GM23248 (cell line): ENCODE data around the gene KRTAP4-3. TPM values are rescaled to one million over a fixed set of nuclear protein-coding genes. Genes with fewer than 3 reads are reported as not detected.

Experiments used
- DNase-seq: peaks from one replicate; pipeline ENCODE4 v3.0.0-alpha.2; 2015
- H2AFZ ChIP-seq: fragments of 200-600 bp; sonication (generic); 2 replicates; pipeline ENCODE4 v1.6.1; 2016; ENCODE audit warnings: antibody characterized with exemption
- H3F3A ChIP-seq: fragments of 200-600 bp; sonication (generic); 2 replicates; pipeline ENCODE4 v1.6.1; 2016; ENCODE audit warnings: mild to moderate bottlenecking, antibody characterized with exemption, mixed run types; ENCODE audit not compliant: insufficient read depth
- H3K27ac ChIP-seq: fragments of 200-600 bp; sonication (generic); 2 replicates; pipeline ENCODE4 v1.5.1; 2016; ENCODE audit warnings: mild to moderate bottlenecking
- H3K27me3 ChIP-seq: fragments of 200-600 bp; sonication (generic); replicated peaks from 2 replicates; pipeline ENCODE4 v1.6.1; 2016; ENCODE audit warnings: mild to moderate bottlenecking; ENCODE audit not compliant: insufficient read depth
- H3K36me3 ChIP-seq: fragments of 200-600 bp; sonication (generic); 2 replicates; pipeline ENCODE4 v1.6.1; 2016; ENCODE audit warnings: low read depth, mild to moderate bottlenecking
- H3K4me1 ChIP-seq: fragments of 200-600 bp; sonication (generic); 2 replicates; pipeline ENCODE4 v1.6.1; 2016; ENCODE audit warnings: mild to moderate bottlenecking; ENCODE audit not compliant: insufficient read depth
- H3K4me2 ChIP-seq: fragments of 200-600 bp; sonication (generic); one replicate; pipeline ENCODE4 v1.6.1; 2016; ENCODE audit warnings: mild to moderate bottlenecking; ENCODE audit not compliant: unreplicated experiment
- H3K4me3 ChIP-seq: fragments of 200-600 bp; sonication (generic); 2 replicates; pipeline ENCODE4 v1.5.1; 2016; ENCODE audit warnings: mild to moderate bottlenecking
- H3K79me2 ChIP-seq: fragments of 200-600 bp; sonication (generic); 2 replicates; pipeline ENCODE4 v1.6.1; 2016; ENCODE audit warnings: mild to moderate bottlenecking; ENCODE audit not compliant: insufficient read depth
- H3K9ac ChIP-seq: fragments of 200-600 bp; sonication (generic); 2 replicates; pipeline ENCODE4 v1.6.1; 2016; ENCODE audit warnings: mild to moderate bottlenecking
- H3K9me2 ChIP-seq: fragments of 200-600 bp; sonication (generic); 2 replicates; pipeline ENCODE4 v1.6.1; 2016; ENCODE audit warnings: mixed run types, mild to moderate bottlenecking, moderate library complexity; ENCODE audit not compliant: insufficient read depth
- H3K9me3 ChIP-seq: fragments of 200-600 bp; sonication (generic); one replicate; pipeline ENCODE4 v1.6.1; 2017; ENCODE audit warnings: low read depth
- H4K20me1 ChIP-seq: fragments of 200-600 bp; sonication (generic); 2 replicates; pipeline ENCODE4 v1.6.0; 2016; ENCODE audit not compliant: insufficient read depth
- EZH2 ChIP-seq: fragments of 200-600 bp; sonication (generic); IDR thresholded peaks from 2 replicates; pipeline ENCODE4 v1.6.1; 2018; ENCODE audit warnings: antibody characterized with exemption, mild to moderate bottlenecking; ENCODE audit not compliant: insufficient read depth, poor library complexity, severe bottlenecking
- EZH2phosphoT487 ChIP-seq: fragments of 200-600 bp; sonication (generic); IDR thresholded peaks from 2 replicates; pipeline ENCODE4 v1.6.1; 2018; ENCODE audit warnings: antibody characterized with exemption, moderate library complexity, mild to moderate bottlenecking, low read depth; ENCODE audit not compliant: insufficient read depth
- WGBS, 2 experiments: methylation state at CpG; one replicate each; pipeline ENCODE4 v1.1.6; 2015 to 2017; ENCODE audit warnings: low lambda C conversion rate in 2 of 2, low coverage in 1 of 2; ENCODE audit errors: missing lambda C conversion rate in 2 of 2; 5-methylcytosine and 5-hydroxymethylcytosine counted together
- in situ Hi-C: fragments of 300-500 bp; cut with MboI; formaldehyde crosslinking; loops from 2 replicates; pipeline ENCODE4 v1.15.0; 2020
- polyA plus RNA-seq: library from polyadenylated mRNA; unstranded; fragments of >200 nt; fragmentation: Nextera tagmentation; extraction: Ambion mirVana; gene quantifications from 2 replicates; pipeline ENCODE4 v1.2.1, GENCODE V29; 2016
- total RNA-seq: library from RNA; depleted of rRNA; stranded (reverse); fragments of >200 nt; shearing (Covaris generic); gene quantifications from 2 replicates; pipeline ENCODE4 v1.2.3, GENCODE V29; 2014

Gene KRTAP4-3
- total and polyA plus RNA-seq, 2 experiments from 2014 or later = not detected

DNA sequence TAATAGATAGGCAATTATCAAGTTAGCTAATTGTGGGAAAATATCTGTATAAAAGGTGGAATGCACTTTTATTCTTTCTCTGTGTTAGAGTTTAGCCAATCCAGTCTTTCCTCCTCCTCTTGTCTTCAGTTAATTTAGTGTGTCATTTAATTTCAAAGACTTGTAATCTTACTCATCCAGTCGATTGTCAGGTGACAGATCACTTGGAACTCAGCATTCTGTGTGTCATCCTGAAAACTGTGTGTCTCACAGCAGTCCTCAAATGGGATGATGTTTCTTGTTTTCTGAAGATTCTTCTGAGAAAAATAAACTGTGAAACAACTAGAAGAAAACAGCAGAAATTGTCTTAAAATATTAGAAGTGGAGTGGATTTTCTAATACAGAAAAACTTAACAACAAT is 17.0 kb upstream of the KRTAP4-3 start:
- WGBS, 2 experiments = 14 to 26% methylated on average over 1 of the region's 1 CpG
- H3K36me3 ChIP-seq = no peaks in the 10 kb centered on the region
- H3K4me2 ChIP-seq = no peak overlapping the region
- H3F3A ChIP-seq = peaks cover 7% of the 10 kb centered on the region; the same call in 1 of the 2 replicates
- no peaks in the 10 kb centered on the region for H3K79me2 ChIP-seq
- H3K9me3 ChIP-seq = no peaks in the 10 kb centered on the region
- H3K4me3 ChIP-seq = no peak overlapping the region
- H2AFZ ChIP-seq = peak overlapping the region; percentile 18; the same call in 1 of the 2 replicates
- no peaks in the 10 kb centered on the region for H4K20me1 ChIP-seq
- no peaks in the 10 kb centered on the region for H3K9me2 ChIP-seq
- TF ChIP-seq EZH2phosphoT487 (no peak), EZH2 (no peak)
- no peaks in the 10 kb centered on the region for H3K27me3 ChIP-seq
- DNase-seq = peak; percentile 5
- H3K27ac ChIP-seq = no peak overlapping the region
- no peak overlapping the region for H3K9ac ChIP-seq
- H3K4me1 ChIP-seq = no peaks in the 10 kb centered on the region; the same call in 1 of the 2 replicates
- in situ Hi-C loops = no loop called here

DNA sequence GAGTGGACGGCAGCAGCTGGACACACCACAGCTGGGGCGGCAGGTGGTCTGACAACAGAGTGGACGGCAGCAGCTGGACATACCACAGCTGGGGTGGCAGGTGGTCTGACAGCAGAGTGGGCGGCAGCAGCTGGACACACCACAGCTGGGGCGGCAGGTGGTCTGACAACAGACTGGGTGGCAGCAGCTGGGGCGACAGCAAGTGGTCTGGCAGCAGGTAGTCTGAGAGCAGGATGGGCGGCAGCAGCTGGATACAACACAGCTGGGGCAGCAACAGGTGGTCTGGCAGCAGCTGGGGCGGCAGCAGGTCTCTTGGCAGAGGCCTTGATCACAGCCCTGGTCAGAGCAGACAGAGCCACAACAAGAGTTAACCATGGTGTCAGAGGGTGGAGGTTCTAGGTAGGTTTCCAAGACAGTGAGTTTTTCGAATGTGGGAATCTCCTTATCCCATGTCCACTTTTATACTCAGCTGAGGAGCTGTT is 16.5 kb upstream of the KRTAP4-3 start, which contains the start of gene KRTAP4-1:
Gene KRTAP4-1 (minus strand): TSS at position 432 of the 482 bp plus-strand sequence. CDS start 57 bp downstream, at position 375.
- DNase-seq = no peak
- Histone ChIP-seq H3K27ac (no peak within 1 kb of the TSS), H3K4me2 (no peak within 1 kb of the TSS), H3K9me2 (no peaks in the 10 kb centered on the region), H3K9me3 (no peaks in the 10 kb centered on the region), H3K9ac (no peak within 1 kb of the TSS), H3F3A (peaks cover 12% of the 10 kb centered on the region), H4K20me1 (no peaks in the 10 kb centered on the region), H2AFZ (peak within 1 kb of the TSS; percentile 18; the same call in 1 of the 2 replicates), H3K79me2 (no peaks in the 10 kb centered on the region), H3K4me3 (no peak within 1 kb of the TSS), H3K27me3 (no peaks in the 10 kb centered on the region), H3K4me1 (peaks cover 4% of the 10 kb centered on the region), H3K36me3 (no peaks in the 10 kb centered on the region)
- WGBS, 2 experiments = 68 to 74% methylated on average over 6 to 9 of the region's 9 CpGs
- TF ChIP-seq EZH2 = no peak
- in situ Hi-C loops = no loop called here

DNA sequence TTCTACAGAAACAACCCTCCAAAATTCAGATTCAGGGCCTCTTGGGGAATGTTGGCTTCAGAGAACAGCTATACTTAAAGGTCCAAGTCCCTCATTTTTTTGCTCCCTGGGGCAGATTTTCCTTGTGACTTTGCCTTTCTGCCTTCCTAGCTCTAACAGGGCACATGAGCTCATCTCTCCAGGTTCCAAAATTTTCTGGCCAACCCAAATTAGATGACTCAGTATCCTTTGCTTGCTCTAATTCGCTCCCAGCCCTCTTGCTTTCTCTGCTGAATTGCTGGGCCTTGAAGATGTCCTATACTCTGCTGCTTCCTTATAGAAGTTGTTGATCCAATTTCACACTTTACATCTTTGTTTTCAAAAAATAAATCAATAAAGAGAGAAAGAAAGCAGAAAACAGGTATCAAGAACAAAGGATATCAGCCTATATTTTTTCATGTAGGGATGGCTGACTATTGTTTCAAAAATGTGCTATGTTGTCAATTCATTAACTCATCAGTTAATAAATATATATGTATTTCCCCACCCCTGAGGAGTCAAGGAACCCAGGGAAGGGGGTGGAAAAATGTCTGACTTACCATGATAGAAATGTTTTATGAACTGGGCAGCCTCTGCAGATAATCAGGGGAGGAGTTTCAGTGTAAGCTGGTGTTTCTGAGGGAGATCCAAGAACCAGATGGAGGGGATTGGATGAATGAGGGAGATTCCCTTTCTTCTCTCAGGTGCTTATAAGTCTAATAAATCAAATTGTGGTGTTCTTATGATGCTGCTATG is 11.0 kb upstream of the KRTAP4-3 start:
- no peaks in the 10 kb centered on the region for H3K36me3 ChIP-seq
- no peaks in the 10 kb centered on the region for H4K20me1 ChIP-seq
- H3K4me2 ChIP-seq = peak overlapping the region; percentile 21
- peak overlapping the region; percentile 73 for H3K9ac ChIP-seq
- no peaks in the 10 kb centered on the region for H3K79me2 ChIP-seq
- H3K9me3 ChIP-seq = no peaks in the 10 kb centered on the region
- H2AFZ ChIP-seq = peak overlapping the region; percentile 65
- peak overlapping the region; percentile 96 for H3K27ac ChIP-seq
- H3K4me1 ChIP-seq = peaks cover 18% of the 10 kb centered on the region
- H3K4me3 ChIP-seq = 0 out of 2 replicates have a peak overlapping the region, but pooled peaks have one; percentile 13
- in situ Hi-C loops = no loop called here
- 6% methylated on average over 1 of the region's 1 CpG for WGBS, 2 experiments
- DNase-seq = peak; percentile 89
- H3F3A ChIP-seq = peaks cover 26% of the 10 kb centered on the region
- no peaks in the 10 kb centered on the region for H3K27me3 ChIP-seq
- TF ChIP-seq EZH2phosphoT487 (no peak), EZH2 (no peak)
- no peaks in the 10 kb centered on the region for H3K9me2 ChIP-seq

DNA sequence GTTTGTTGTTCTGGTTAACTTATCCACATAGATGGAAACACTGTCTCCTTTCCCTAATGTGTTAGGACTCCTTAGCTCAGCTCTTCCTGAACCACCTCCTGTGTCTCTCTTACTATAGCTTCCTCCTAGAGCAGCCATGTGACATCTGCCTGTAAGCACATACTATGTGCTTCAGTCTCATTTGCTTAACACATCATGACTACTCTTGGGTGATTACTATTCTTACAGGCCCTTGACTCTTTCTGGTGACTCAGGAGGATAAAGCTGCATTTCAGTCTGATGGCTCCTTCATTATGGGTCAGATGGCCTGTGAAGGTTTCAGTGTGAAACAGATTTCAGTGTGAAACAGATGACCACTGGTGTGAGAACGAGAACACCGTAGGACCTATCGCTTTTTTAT is 10.3 kb upstream of the KRTAP4-3 start:
- Histone ChIP-seq H3K9me2 (no peaks in the 10 kb centered on the region), H3K4me2 (peak overlapping the region; percentile 5), H3K9ac (peak overlapping the region; percentile 73), H3K27ac (peak overlapping the region; percentile 96), H2AFZ (peak overlapping the region; percentile 65), H3K4me3 (0 out of 2 replicates have a peak overlapping the region, but pooled peaks have one; percentile 13), H3K9me3 (no peaks in the 10 kb centered on the region), H3K27me3 (no peaks in the 10 kb centered on the region), H3K4me1 (peaks cover 18% of the 10 kb centered on the region), H4K20me1 (no peaks in the 10 kb centered on the region), H3K79me2 (no peaks in the 10 kb centered on the region), H3F3A (peaks cover 26% of the 10 kb centered on the region), H3K36me3 (no peaks in the 10 kb centered on the region)
- peak; percentile 90 for DNase-seq
- 32 to 33% methylated on average over 3 of the region's 3 CpGs for WGBS, 2 experiments
- in situ Hi-C loops = no loop called here
- no peak for TF ChIP-seq EZH2phosphoT487
- TF ChIP-seq EZH2 = no peak
